K562 (cell line): Measurements from ENCODE around the gene SLC7A14. TPM values are rescaled to one million over a fixed set of nuclear protein-coding genes. Genes with fewer than 3 reads are reported as not detected.
A peak's percentile ranks its signal among the peaks of the same experiment; 100 is the strongest.

Source experiments
- ATAC-seq: fragments of 200-7000 bp; cut with Tn5 transposase; 3 replicates; pipeline ENCODE4 v1.9.1; 2020; ENCODE audit warnings: moderate library complexity
- BruUV-seq: library from RNA; stranded (reverse); fragments of 400-500 nt; replicated peaks from 2 replicates; lab custom pipeline; 2021; lab: Mats Ljungman, UMichigan
- CTCF ChIA-PET: fragments of 300-600 bp; formaldehyde crosslinking; extraction: SDS; loops from one replicate; lab custom pipeline; 2021; ENCODE audit warnings: low intra/inter-chr PET ratio; lab: Yijun Ruan, JAX
- POLR2A ChIA-PET: fragments of 300-600, 350-650 bp; sonication (Branson Sonifier 250); formaldehyde crosslinking; extraction: SDS; loops from one replicate; lab custom pipeline; 2021; ENCODE audit warnings: antibody characterized with exemption, inconsistent platforms; lab: Yijun Ruan, JAX
- DNase-seq, 4 experiments: peaks; one replicate each; pipeline versions ENCODE4 v3.0.0 to v3.0.0-alpha.2; 2011 to 2018; ENCODE audit warnings: low spot score in 3 of 4, mixed read lengths in 3 of 4; ENCODE audit errors: extremely low read depth in 1 of 4
- FAIRE-seq: peaks from 2 replicates; lab custom pipeline; 2011; peaks lifted over from hg19 to GRCh38; lab: Jason Lieb, UNC
- H2AFZ ChIP-seq: 2 replicates; pipeline ENCODE4 v1.6.0; 2011; ENCODE audit warnings: low read depth, low read length, control low read depth, inconsistent platforms
- H3K27ac ChIP-seq: fragments of 200-600 bp; 3 replicates; pipeline ENCODE4 v1.8.0; 2011; ENCODE audit warnings: low read depth, mild to moderate bottlenecking, control low read depth, inconsistent platforms, low read length, moderate library complexity, mixed read lengths; ENCODE audit errors: extremely low read depth
- H3K27me3 ChIP-seq, 2 experiments: fragments of 300-600 bp in 1 of 2; 2 replicates in 1 of 2; 3 replicates in 1 of 2; pipeline versions ENCODE4 v1.6.0 to v1.8.0; 2011; ENCODE audit warnings: inconsistent platforms in 2 of 2, low read length in 2 of 2, mild to moderate bottlenecking in 1 of 2, mixed read lengths in 1 of 2, moderate library complexity in 1 of 2; ENCODE audit not compliant: control insufficient read depth in 2 of 2, insufficient read depth in 2 of 2
- H3K36me3 ChIP-seq: fragments of 300-600 bp; 3 replicates; pipeline ENCODE4 v1.8.0; 2011; ENCODE audit warnings: mild to moderate bottlenecking, low read length, inconsistent platforms; ENCODE audit not compliant: control insufficient read depth, insufficient read depth
- H3K4me1 ChIP-seq, 2 experiments: fragments of 200-600 bp in 1 of 2; replicated peaks in 1 of 2; 2 replicates in 1 of 2; 3 replicates in 1 of 2; pipeline versions ENCODE4 v1.5.1 to v1.8.0; 2011; ENCODE audit warnings: inconsistent platforms in 2 of 2, low read length in 2 of 2, mild to moderate bottlenecking in 1 of 2, mixed read lengths in 1 of 2, moderate library complexity in 1 of 2; ENCODE audit not compliant: control insufficient read depth in 2 of 2, insufficient read depth in 2 of 2
- H3K4me2 ChIP-seq: 2 replicates; pipeline ENCODE4 v1.6.1; 2011; ENCODE audit warnings: low read length, control low read depth, inconsistent platforms, mixed read lengths; ENCODE audit not compliant: insufficient read depth
- H3K4me3 ChIP-seq: fragments of 200-600 bp; sonication (generic), shearing (Covaris generic); 2 replicates; pipeline ENCODE4 v1.5.1; 2016; ENCODE audit warnings: control low read depth, inconsistent platforms
- H3K79me2 ChIP-seq: fragments of 200-600 bp; 3 replicates; pipeline ENCODE4 v1.8.0; 2011; ENCODE audit warnings: low read length, inconsistent platforms; ENCODE audit not compliant: control insufficient read depth, insufficient read depth
- H3K9ac ChIP-seq, 2 experiments: 2 replicates each; pipeline versions ENCODE4 v1.6.0 to v1.6.1; 2011; ENCODE audit warnings: low read depth in 2 of 2, low read length in 2 of 2, control low read depth in 1 of 2, inconsistent platforms in 1 of 2, mild to moderate bottlenecking in 1 of 2, mixed read lengths in 1 of 2; ENCODE audit not compliant: insufficient read depth in 1 of 2
- H3K9me1 ChIP-seq: one replicate; pipeline ENCODE4 v1.6.0; 2011; ENCODE audit warnings: inconsistent platforms, mild to moderate bottlenecking, low read length, moderate library complexity; ENCODE audit not compliant: control insufficient read depth, insufficient read depth
- H3K9me3 ChIP-seq: replicated peaks from 2 replicates; pipeline ENCODE4 v1.5.1; 2011; ENCODE audit warnings: low read depth, low read length, inconsistent platforms; ENCODE audit not compliant: control insufficient read depth, insufficient read depth
- H4K20me1 ChIP-seq: replicated peaks from 2 replicates; pipeline ENCODE4 v1.6.1; 2011; ENCODE audit warnings: low read length, inconsistent platforms, mixed read lengths; ENCODE audit not compliant: control insufficient read depth, insufficient read depth
- E2F6 ChIP-seq, 2 experiments: IDR thresholded peaks; 2 replicates each; pipeline ENCODE4 v1.6.1; 2011; ENCODE audit warnings: borderline replicate concordance in 1 of 2, control low read depth in 1 of 2, low read depth in 1 of 2, low read length in 1 of 2, mild to moderate bottlenecking in 1 of 2, mixed read lengths in 1 of 2, moderate library complexity in 1 of 2; ENCODE audit not compliant: insufficient read depth in 1 of 2, insufficient read length in 1 of 2, poor library complexity in 1 of 2, severe bottlenecking in 1 of 2; ENCODE audit errors: extremely low read depth in 1 of 2
- MCM5 ChIP-seq: fragments of 450-650 bp; IDR thresholded peaks from 2 replicates; pipeline ENCODE4 v1.6.1; 2016; ENCODE audit warnings: low read depth
- MGA ChIP-seq: fragments of 450-650 bp; IDR thresholded peaks from 2 replicates; pipeline ENCODE4 v1.6.1; 2016; ENCODE audit warnings: mild to moderate bottlenecking, moderate library complexity
- TAL1 ChIP-seq: fragments of 450-650 bp; IDR thresholded peaks from 2 replicates; pipeline ENCODE4 v1.6.1; 2016; ENCODE audit warnings: mild to moderate bottlenecking
- WGBS: fragments of 100-300 bp; shearing (Covaris generic); methylation state at CpG from one replicate; pipeline ENCODE4 v1.1.6; 2016; ENCODE audit warnings: low coverage, mixed read lengths; ENCODE audit not compliant: insufficient coverage; ENCODE audit errors: missing lambda C conversion rate; 5-methylcytosine and 5-hydroxymethylcytosine counted together
- in situ Hi-C: fragments of 300-500 bp; cut with MboI; formaldehyde crosslinking; loops from 4 replicates; pipeline ENCODE4 v1.15.0; 2018; ENCODE audit warnings: inconsistent platforms, mixed read lengths
- intact Hi-C: fragments of 100-400 bp; cut with micrococcal nuclease; formaldehyde crosslinking; loops from 2 replicates; pipeline ENCODE4 v1.14.2; 2022
- polyA plus RNA-seq, 8 experiments: library from polyadenylated mRNA; depleted of rRNA in 4 of 8; stranded (reverse) in 5 of 8; unstranded in 3 of 8; fragments of >200 nt; fragmentation: Nextera tagmentation in 2 of 8; fragmentation: Illumina TruSeq in 1 of 8; extraction: Ambion mirVana in 2 of 8; extraction: Trizol in 1 of 8; gene quantifications; 2 replicates each; pipeline versions ENCODE4 v1.2.1 to v1.2.3, GENCODE V29; 2011 to 2014; ENCODE audit warnings: inconsistent platforms in 1 of 8, missing spikeins in 1 of 8
- total RNA-seq, 7 experiments: library from RNA; depleted of rRNA in 6 of 7; stranded (reverse); fragments of >200 nt in 6 of 7; fragmentation: Illumina TruSeq in 2 of 7; extraction: Trizol in 2 of 7; gene quantifications; 2 replicates each; pipeline versions ENCODE4 v1.2.1 to v1.2.3, GENCODE V29; 2011 to 2021; ENCODE audit warnings: low replicate concordance in 1 of 7
- TF ChIP-seq, protein P1 (sequence below): fragments of 450-650 bp; conservative IDR thresholded peaks from 2 replicates; pipeline ENCODE4 v1.6.1; 2016; ENCODE audit warnings: missing genetic modification characterization, low read depth, mild to moderate bottlenecking, missing compliant biosample characterization, moderate library complexity

The SLC7A14 gene
- total and polyA plus RNA-seq, 9 of the 15 experiments (the other 6 are each of a cell fraction or from before 2014, with no cell fraction given), result not detected

GRCh38 chr3:170418422-170419398 lies 167.2 kb downstream of the SLC7A14 start, which contains the start of gene CLDN11:
Gene CLDN11 (plus strand): TSS chr3:170418868. CDS start chr3:170419067, 199 bp downstream.
- intact Hi-C loops (no loop called here), in situ Hi-C loops (no loop called here)
- Histone ChIP-seq H3K9me3 (no peaks in the 10 kb centered on the region), H3K27me3 (no peaks in the 10 kb centered on the region), H3K4me1 (peaks cover 0 to 12% of the 10 kb centered on the region in 2 experiments; a peak in 2 of 5 replicates), H3K27ac (no peak within 1 kb of the TSS), H3K4me3 (no peak within 1 kb of the TSS), H3K9me1 (no peaks in the 10 kb centered on the region), H3K9ac (0 out of 4 replicates have a peak within 1 kb of the TSS, but pooled peaks of 1 of the 2 experiments have one; percentile 59), H4K20me1 (no peaks in the 10 kb centered on the region), H3K36me3 (no peaks in the 10 kb centered on the region), H2AFZ (peak within 1 kb of the TSS; percentile 40; the same call in 1 of the 2 replicates), H3K79me2 (no peaks in the 10 kb centered on the region), H3K4me2 (no peak within 1 kb of the TSS)
- ATAC-seq (peak; percentile 26; the same call in 1 of the 3 replicates), DNase-seq (peak in 3 of 4 experiments; percentile 36 to 49 (median 46)), FAIRE-seq (no peak)
- ChIA-PET CTCF (no interaction called here), POLR2A (no interaction called here)
- BruUV-seq, result no TSS peak
- WGBS, result 75% methylated on average over 56 of the region's 79 CpGs
- peak in 1 of 2 experiments; percentile 7 for TF ChIP-seq E2F6 (IDR thresholded peaks at IDR 0.05; ENCODE audit: borderline replicate concordance in 1 of 2, extremely low read depth in 1 of 2, insufficient read depth in 1 of 2, insufficient read length in 1 of 2, low read depth in 1 of 2, low read length in 1 of 2, poor library complexity in 1 of 2, severe bottlenecking in 1 of 2)
- peak; percentile 37; the same call in 1 of the 2 replicates for TF ChIP-seq MGA
- TF ChIP-seq, protein P1, sequence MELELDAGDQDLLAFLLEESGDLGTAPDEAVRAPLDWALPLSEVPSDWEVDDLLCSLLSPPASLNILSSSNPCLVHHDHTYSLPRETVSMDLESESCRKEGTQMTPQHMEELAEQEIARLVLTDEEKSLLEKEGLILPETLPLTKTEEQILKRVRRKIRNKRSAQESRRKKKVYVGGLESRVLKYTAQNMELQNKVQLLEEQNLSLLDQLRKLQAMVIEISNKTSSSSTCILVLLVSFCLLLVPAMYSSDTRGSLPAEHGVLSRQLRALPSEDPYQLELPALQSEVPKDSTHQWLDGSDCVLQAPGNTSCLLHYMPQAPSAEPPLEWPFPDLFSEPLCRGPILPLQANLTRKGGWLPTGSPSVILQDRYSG (tag), result no peak
- no peak for TF ChIP-seq MCM5
- no peak for TF ChIP-seq TAL1
